Measurements from ENCODE around the gene DZIP3. TPM values are rescaled to one million over a fixed set of nuclear protein-coding genes. Genes with fewer than 3 reads are reported as not detected.

Gene DZIP3
- total and polyA plus RNA-seq, 2 experiments from 2014 or later = 28.7 to 32.0 TPM

GRCh38 chr3:108623504-108623903 lies 34.0 kb downstream of the DZIP3 start:
- H3K4me1 ChIP-seq (ENCODE audit: insufficient read depth) = no peaks in the 10 kb centered on the region
- no peak overlapping the region for H3K27ac ChIP-seq (ENCODE audit: low read depth)
- H3K9me2 ChIP-seq (ENCODE audit: insufficient read depth) = peaks cover 4% of the 10 kb centered on the region; the same call in 1 of the 2 replicates
- H3K4me3 Mint-ChIP-seq = no peak overlapping the region
- no peaks in the 10 kb centered on the region for H4K20me1 ChIP-seq (replicated peaks; ENCODE audit: insufficient read depth)
- no peaks in the 10 kb centered on the region; the same call in 1 of the 2 replicates for H3K36me3 ChIP-seq (ENCODE audit: insufficient read depth)
- no peaks in the 10 kb centered on the region for H3K27me3 Mint-ChIP-seq (ENCODE audit: insufficient read depth, low read depth, poor library complexity)
- no peaks in the 10 kb centered on the region for H3K4me1 Mint-ChIP-seq
- TF ChIP-seq EZH2 (IDR thresholded peaks at IDR 0.05; ENCODE audit: low read depth, unreplicated experiment) (no peak), REST (IDR thresholded peaks at IDR 0.05; ENCODE audit: unreplicated experiment) (no peak), NANOG (IDR thresholded peaks at IDR 0.05; ENCODE audit: borderline replicate concordance) (no peak), JUNB (IDR thresholded peaks at IDR 0.05; ENCODE audit: unreplicated experiment) (no peak), EZH2phosphoT487 (IDR thresholded peaks at IDR 0.05; ENCODE audit: unreplicated experiment) (no peak), STAT1 (IDR thresholded peaks at IDR 0.05; ENCODE audit: unreplicated experiment) (no peak), POLR2AphosphoS5 (IDR thresholded peaks at IDR 0.05; ENCODE audit: low read depth) (no peak), ZNF114 (CRISPR knock-in tag; IDR thresholded peaks at IDR 0.05) (no peak), ZNF331 (CRISPR knock-in tag; IDR thresholded peaks at IDR 0.05; ENCODE audit: low read depth) (no peak), CTCF (conservative IDR thresholded peaks at IDR 0.05; ENCODE audit: low read depth in 2 of 2) (no peak), CREB1 (CRISPR knock-in tag; IDR thresholded peaks at IDR 0.05; ENCODE audit: low read depth) (no peak)
- TF ChIP-seq, protein P1, sequence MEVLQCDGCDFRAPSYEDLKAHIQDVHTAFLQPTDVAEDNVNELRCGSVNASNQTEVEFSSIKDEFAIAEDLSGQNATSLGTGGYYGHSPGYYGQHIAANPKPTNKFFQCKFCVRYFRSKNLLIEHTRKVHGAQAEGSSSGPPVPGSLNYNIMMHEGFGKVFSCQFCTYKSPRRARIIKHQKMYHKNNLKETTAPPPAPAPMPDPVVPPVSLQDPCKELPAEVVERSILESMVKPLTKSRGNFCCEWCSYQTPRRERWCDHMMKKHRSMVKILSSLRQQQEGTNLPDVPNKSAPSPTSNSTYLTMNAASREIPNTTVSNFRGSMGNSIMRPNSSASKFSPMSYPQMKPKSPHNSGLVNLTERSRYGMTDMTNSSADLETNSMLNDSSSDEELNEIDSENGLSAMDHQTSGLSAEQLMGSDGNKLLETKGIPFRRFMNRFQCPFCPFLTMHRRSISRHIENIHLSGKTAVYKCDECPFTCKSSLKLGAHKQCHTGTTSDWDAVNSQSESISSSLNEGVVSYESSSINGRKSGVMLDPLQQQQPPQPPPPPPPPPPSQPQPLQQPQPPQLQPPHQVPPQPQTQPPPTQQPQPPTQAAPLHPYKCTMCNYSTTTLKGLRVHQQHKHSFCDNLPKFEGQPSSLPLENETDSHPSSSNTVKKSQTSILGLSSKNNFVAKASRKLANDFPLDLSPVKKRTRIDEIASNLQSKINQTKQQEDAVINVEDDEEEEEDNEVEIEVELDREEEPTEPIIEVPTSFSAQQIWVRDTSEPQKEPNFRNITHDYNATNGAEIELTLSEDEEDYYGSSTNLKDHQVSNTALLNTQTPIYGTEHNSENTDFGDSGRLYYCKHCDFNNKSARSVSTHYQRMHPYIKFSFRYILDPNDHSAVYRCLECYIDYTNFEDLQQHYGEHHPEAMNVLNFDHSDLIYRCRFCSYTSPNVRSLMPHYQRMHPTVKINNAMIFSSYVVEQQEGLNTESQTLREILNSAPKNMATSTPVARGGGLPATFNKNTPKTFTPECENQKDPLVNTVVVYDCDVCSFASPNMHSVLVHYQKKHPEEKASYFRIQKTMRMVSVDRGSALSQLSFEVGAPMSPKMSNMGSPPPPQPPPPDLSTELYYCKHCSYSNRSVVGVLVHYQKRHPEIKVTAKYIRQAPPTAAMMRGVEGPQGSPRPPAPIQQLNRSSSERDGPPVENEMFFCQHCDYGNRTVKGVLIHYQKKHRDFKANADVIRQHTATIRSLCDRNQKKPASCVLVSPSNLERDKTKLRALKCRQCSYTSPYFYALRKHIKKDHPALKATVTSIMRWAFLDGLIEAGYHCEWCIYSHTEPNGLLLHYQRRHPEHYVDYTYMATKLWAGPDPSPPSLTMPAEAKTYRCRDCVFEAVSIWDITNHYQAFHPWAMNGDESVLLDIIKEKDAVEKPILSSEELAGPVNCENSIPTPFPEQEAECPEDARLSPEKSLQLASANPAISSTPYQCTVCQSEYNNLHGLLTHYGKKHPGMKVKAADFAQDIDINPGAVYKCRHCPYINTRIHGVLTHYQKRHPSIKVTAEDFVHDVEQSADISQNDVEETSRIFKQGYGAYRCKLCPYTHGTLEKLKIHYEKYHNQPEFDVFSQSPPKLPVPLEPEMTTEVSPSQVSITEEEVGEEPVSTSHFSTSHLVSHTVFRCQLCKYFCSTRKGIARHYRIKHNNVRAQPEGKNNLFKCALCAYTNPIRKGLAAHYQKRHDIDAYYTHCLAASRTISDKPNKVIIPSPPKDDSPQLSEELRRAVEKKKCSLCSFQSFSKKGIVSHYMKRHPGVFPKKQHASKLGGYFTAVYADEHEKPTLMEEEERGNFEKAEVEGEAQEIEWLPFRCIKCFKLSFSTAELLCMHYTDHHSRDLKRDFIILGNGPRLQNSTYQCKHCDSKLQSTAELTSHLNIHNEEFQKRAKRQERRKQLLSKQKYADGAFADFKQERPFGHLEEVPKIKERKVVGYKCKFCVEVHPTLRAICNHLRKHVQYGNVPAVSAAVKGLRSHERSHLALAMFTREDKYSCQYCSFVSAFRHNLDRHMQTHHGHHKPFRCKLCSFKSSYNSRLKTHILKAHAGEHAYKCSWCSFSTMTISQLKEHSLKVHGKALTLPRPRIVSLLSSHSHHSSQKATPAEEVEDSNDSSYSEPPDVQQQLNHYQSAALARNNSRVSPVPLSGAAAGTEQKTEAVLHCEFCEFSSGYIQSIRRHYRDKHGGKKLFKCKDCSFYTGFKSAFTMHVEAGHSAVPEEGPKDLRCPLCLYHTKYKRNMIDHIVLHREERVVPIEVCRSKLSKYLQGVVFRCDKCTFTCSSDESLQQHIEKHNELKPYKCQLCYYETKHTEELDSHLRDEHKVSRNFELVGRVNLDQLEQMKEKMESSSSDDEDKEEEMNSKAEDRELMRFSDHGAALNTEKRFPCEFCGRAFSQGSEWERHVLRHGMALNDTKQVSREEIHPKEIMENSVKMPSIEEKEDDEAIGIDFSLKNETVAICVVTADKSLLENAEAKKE (CRISPR knock-in tag; IDR thresholded peaks at IDR 0.05) = no peak
- TF ChIP-seq, protein P2, sequence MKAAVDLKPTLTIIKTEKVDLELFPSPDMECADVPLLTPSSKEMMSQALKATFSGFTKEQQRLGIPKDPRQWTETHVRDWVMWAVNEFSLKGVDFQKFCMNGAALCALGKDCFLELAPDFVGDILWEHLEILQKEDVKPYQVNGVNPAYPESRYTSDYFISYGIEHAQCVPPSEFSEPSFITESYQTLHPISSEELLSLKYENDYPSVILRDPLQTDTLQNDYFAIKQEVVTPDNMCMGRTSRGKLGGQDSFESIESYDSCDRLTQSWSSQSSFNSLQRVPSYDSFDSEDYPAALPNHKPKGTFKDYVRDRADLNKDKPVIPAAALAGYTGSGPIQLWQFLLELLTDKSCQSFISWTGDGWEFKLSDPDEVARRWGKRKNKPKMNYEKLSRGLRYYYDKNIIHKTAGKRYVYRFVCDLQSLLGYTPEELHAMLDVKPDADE (IDR thresholded peaks at IDR 0.05) = no peak
- no peak overlapping the region for H3K4me2 ChIP-seq
- H2AFZ ChIP-seq = no peak overlapping the region
- H3K27me3 ChIP-seq (ENCODE audit: insufficient read depth) = no peaks in the 10 kb centered on the region
- DNase-seq (ENCODE audit: low spot score) (no peak), ATAC-seq (no peak)
- peaks cover 27% of the 10 kb centered on the region; the same call in 2 of the 3 replicates for H3K36me3 Mint-ChIP-seq (ENCODE audit: low read depth)
- no peaks in the 10 kb centered on the region for H3K9me3 Mint-ChIP-seq
- no peaks in the 10 kb centered on the region for H3F3A ChIP-seq (replicated peaks; ENCODE audit: low read depth)
- H3K27ac Mint-ChIP-seq = no peak overlapping the region
- H3K4me3 ChIP-seq = no peak overlapping the region
- H3K79me2 ChIP-seq (replicated peaks; ENCODE audit: insufficient read depth) = no peaks in the 10 kb centered on the region
